Measurements from ENCODE around the gene CDK19. TPM values are rescaled to one million over a fixed set of nuclear protein-coding genes. Genes with fewer than 3 reads are reported as not detected.

CDK19 gene
- total and polyA plus RNA-seq, 2 experiments from 2014 or later = 7.7 to 10.1 TPM

DNA sequence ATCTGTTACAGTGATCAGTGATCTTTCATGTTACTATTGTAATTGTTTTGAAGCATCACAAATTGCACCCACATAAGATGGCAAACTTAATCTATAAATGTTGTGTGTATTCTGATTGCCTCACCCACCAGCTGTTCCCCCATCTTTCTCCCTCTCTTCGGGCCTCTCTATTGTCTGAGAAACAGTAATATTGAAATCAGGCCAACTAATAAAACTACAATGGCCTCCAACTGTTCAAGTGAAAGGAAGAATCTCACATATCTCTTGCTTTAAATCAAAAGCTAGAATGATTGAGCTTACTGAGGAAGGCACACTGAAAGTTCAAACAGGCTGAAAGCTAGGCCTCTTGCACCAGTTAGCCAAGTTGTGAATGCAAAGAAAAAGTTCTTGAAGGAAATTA, 141.2 kb downstream of the CDK19 start:
- H3K4me1 ChIP-seq (ENCODE audit: insufficient read depth) = no peaks in the 10 kb centered on the region
- no peaks in the 10 kb centered on the region for H3K79me2 ChIP-seq (replicated peaks; ENCODE audit: insufficient read depth)
- no peaks in the 10 kb centered on the region for H3K36me3 ChIP-seq (ENCODE audit: insufficient read depth)
- H2AFZ ChIP-seq = no peak overlapping the region
- H3K36me3 Mint-ChIP-seq (ENCODE audit: low read depth) = no peaks in the 10 kb centered on the region
- H3K27me3 ChIP-seq (ENCODE audit: insufficient read depth) = no peaks in the 10 kb centered on the region
- H3K9me3 Mint-ChIP-seq = no peaks in the 10 kb centered on the region; the same call in 2 of the 3 replicates
- no peak overlapping the region for H3K27ac ChIP-seq (ENCODE audit: low read depth)
- H3K9me2 ChIP-seq (ENCODE audit: insufficient read depth) = no peaks in the 10 kb centered on the region
- DNase-seq (ENCODE audit: low spot score) = no peak
- no peaks in the 10 kb centered on the region for H3K27me3 Mint-ChIP-seq (ENCODE audit: insufficient read depth, low read depth, poor library complexity)
- no peak overlapping the region for H3K4me2 ChIP-seq
- no peak for TF ChIP-seq CREB1 (CRISPR knock-in tag; IDR thresholded peaks at IDR 0.05; ENCODE audit: low read depth)
- H3F3A ChIP-seq (replicated peaks; ENCODE audit: low read depth) = no peaks in the 10 kb centered on the region
- H3K4me3 Mint-ChIP-seq = no peak overlapping the region
- no peak overlapping the region for H3K27ac Mint-ChIP-seq
- no peak overlapping the region for H3K4me3 ChIP-seq
- H3K4me1 Mint-ChIP-seq = peaks cover 2% of the 10 kb centered on the region; the same call in 1 of the 3 replicates
- H4K20me1 ChIP-seq (replicated peaks; ENCODE audit: insufficient read depth) = no peaks in the 10 kb centered on the region
- ATAC-seq = no peak

- peaks cover 2% of the 10 kb centered on the region; the same call in 1 of the 3 replicates for H3K4me1 Mint-ChIP-seq
- no peak for ATAC-seq
- Histone ChIP-seq H3K27ac (ENCODE audit: low read depth) (no peak overlapping the region), H3K27me3 (ENCODE audit: insufficient read depth) (no peaks in the 10 kb centered on the region), H2AFZ (no peak overlapping the region), H3K36me3 (ENCODE audit: insufficient read depth) (no peaks in the 10 kb centered on the region), H3F3A (replicated peaks; ENCODE audit: low read depth) (no peaks in the 10 kb centered on the region), H3K4me1 (ENCODE audit: insufficient read depth) (no peaks in the 10 kb centered on the region), H3K79me2 (replicated peaks; ENCODE audit: insufficient read depth) (no peaks in the 10 kb centered on the region), H3K4me3 (no peak overlapping the region), H3K4me2 (no peak overlapping the region), H4K20me1 (replicated peaks; ENCODE audit: insufficient read depth) (no peaks in the 10 kb centered on the region), H3K9me2 (ENCODE audit: insufficient read depth) (no peaks in the 10 kb centered on the region)
- no peaks in the 10 kb centered on the region; the same call in 2 of the 3 replicates for H3K9me3 Mint-ChIP-seq
- no peak for TF ChIP-seq ETS1 (IDR thresholded peaks at IDR 0.05)
- no peak for TF ChIP-seq ZNF114 (CRISPR knock-in tag; IDR thresholded peaks at IDR 0.05)
- TF ChIP-seq ZNF331 (CRISPR knock-in tag; IDR thresholded peaks at IDR 0.05; ENCODE audit: low read depth) = no peak
- TF ChIP-seq, protein P1, sequence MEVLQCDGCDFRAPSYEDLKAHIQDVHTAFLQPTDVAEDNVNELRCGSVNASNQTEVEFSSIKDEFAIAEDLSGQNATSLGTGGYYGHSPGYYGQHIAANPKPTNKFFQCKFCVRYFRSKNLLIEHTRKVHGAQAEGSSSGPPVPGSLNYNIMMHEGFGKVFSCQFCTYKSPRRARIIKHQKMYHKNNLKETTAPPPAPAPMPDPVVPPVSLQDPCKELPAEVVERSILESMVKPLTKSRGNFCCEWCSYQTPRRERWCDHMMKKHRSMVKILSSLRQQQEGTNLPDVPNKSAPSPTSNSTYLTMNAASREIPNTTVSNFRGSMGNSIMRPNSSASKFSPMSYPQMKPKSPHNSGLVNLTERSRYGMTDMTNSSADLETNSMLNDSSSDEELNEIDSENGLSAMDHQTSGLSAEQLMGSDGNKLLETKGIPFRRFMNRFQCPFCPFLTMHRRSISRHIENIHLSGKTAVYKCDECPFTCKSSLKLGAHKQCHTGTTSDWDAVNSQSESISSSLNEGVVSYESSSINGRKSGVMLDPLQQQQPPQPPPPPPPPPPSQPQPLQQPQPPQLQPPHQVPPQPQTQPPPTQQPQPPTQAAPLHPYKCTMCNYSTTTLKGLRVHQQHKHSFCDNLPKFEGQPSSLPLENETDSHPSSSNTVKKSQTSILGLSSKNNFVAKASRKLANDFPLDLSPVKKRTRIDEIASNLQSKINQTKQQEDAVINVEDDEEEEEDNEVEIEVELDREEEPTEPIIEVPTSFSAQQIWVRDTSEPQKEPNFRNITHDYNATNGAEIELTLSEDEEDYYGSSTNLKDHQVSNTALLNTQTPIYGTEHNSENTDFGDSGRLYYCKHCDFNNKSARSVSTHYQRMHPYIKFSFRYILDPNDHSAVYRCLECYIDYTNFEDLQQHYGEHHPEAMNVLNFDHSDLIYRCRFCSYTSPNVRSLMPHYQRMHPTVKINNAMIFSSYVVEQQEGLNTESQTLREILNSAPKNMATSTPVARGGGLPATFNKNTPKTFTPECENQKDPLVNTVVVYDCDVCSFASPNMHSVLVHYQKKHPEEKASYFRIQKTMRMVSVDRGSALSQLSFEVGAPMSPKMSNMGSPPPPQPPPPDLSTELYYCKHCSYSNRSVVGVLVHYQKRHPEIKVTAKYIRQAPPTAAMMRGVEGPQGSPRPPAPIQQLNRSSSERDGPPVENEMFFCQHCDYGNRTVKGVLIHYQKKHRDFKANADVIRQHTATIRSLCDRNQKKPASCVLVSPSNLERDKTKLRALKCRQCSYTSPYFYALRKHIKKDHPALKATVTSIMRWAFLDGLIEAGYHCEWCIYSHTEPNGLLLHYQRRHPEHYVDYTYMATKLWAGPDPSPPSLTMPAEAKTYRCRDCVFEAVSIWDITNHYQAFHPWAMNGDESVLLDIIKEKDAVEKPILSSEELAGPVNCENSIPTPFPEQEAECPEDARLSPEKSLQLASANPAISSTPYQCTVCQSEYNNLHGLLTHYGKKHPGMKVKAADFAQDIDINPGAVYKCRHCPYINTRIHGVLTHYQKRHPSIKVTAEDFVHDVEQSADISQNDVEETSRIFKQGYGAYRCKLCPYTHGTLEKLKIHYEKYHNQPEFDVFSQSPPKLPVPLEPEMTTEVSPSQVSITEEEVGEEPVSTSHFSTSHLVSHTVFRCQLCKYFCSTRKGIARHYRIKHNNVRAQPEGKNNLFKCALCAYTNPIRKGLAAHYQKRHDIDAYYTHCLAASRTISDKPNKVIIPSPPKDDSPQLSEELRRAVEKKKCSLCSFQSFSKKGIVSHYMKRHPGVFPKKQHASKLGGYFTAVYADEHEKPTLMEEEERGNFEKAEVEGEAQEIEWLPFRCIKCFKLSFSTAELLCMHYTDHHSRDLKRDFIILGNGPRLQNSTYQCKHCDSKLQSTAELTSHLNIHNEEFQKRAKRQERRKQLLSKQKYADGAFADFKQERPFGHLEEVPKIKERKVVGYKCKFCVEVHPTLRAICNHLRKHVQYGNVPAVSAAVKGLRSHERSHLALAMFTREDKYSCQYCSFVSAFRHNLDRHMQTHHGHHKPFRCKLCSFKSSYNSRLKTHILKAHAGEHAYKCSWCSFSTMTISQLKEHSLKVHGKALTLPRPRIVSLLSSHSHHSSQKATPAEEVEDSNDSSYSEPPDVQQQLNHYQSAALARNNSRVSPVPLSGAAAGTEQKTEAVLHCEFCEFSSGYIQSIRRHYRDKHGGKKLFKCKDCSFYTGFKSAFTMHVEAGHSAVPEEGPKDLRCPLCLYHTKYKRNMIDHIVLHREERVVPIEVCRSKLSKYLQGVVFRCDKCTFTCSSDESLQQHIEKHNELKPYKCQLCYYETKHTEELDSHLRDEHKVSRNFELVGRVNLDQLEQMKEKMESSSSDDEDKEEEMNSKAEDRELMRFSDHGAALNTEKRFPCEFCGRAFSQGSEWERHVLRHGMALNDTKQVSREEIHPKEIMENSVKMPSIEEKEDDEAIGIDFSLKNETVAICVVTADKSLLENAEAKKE (CRISPR knock-in tag; IDR thresholded peaks at IDR 0.05) = no peak
- no peak for TF ChIP-seq REST (IDR thresholded peaks at IDR 0.05; ENCODE audit: unreplicated experiment)
- TF ChIP-seq NANOG (IDR thresholded peaks at IDR 0.05; ENCODE audit: borderline replicate concordance) = no peak
- no peak overlapping the region for H3K27ac Mint-ChIP-seq
- DNase-seq (ENCODE audit: low spot score) = no peak
- no peak overlapping the region for H3K4me3 Mint-ChIP-seq
- H3K36me3 Mint-ChIP-seq (ENCODE audit: low read depth) = no peaks in the 10 kb centered on the region
- no peaks in the 10 kb centered on the region for H3K27me3 Mint-ChIP-seq (ENCODE audit: insufficient read depth, low read depth, poor library complexity)
These were observed 143.1 kb downstream of the CDK19 start for GRCh38 chr6:110672122-110672521.
